T-cell (primary cell): ENCODE measurements around the gene CST7. TPM values are rescaled to one million over a fixed set of nuclear protein-coding genes. Genes with fewer than 3 reads are reported as not detected.
A peak's percentile ranks its signal among the peaks of the same experiment; 100 is the strongest.

Experiments
- ATAC-seq, 4 experiments: fragments of 200-7000 bp in 3 of 4; fragments of 150-1000 bp in 1 of 4; cut with Tn5 transposase; replicated peaks in 1 of 4; 1 replicate in 3 of 4; 2 replicates in 1 of 4; pipeline ENCODE4 v1.10.0; 2021; ENCODE audit warnings: moderate library complexity in 3 of 4, mild to moderate bottlenecking in 2 of 4, moderate number of reproducible peaks in 1 of 4
- CTCF ChIA-PET, 2 donors: fragments of 300-600 bp; sonication (Branson Sonifier 250); formaldehyde crosslinking; loops; one replicate each; lab custom pipeline; 2022; ENCODE audit warnings: antibody characterized with exemption in 2 of 2; lab: Charles Lee
- POLR2A ChIA-PET, 2 donors: fragments of 300-600 bp; sonication (Branson Sonifier 250); formaldehyde crosslinking; loops; one replicate each; lab custom pipeline; 2022; ENCODE audit warnings: antibody characterized with exemption in 2 of 2; lab: Charles Lee
- DNase-seq, 35 experiments: peaks; one replicate each; pipeline versions ENCODE4 v3.0.0 to v3.0.0-alpha.2; 2013 to 2023
- H3K27ac ChIP-seq: one replicate; pipeline ENCODE4 v1.5.1; 2013; ENCODE audit warnings: low read length
- H3K27me3 ChIP-seq, 2 experiments: replicated peaks in 1 of 2; 1 replicate in 1 of 2; 2 replicates in 1 of 2; pipeline versions ENCODE4 v1.6.1 to v1.7.0; 2013; ENCODE audit warnings: low read length in 1 of 2, mixed read lengths in 1 of 2; ENCODE audit not compliant: control insufficient read depth in 2 of 2, insufficient read depth in 2 of 2; ENCODE audit errors: extremely low read depth in 1 of 2
- H3K36me3 ChIP-seq, 2 donors: 1 replicate in 1 of 2; 2 replicates in 1 of 2; pipeline versions ENCODE4 v1.6.1 to v1.7.0; 2013; ENCODE audit warnings: low read length in 1 of 2; ENCODE audit not compliant: control insufficient read depth in 2 of 2, insufficient read depth in 1 of 2; ENCODE audit errors: extremely low read depth in 1 of 2
- H3K4me1 ChIP-seq, 2 experiments: 1 replicate in 1 of 2; 2 replicates in 1 of 2; pipeline versions ENCODE4 v1.6.1 to v1.7.0; 2013; ENCODE audit warnings: low read length in 2 of 2, mixed read lengths in 1 of 2; ENCODE audit not compliant: insufficient read depth in 2 of 2, control insufficient read depth in 1 of 2; ENCODE audit errors: extremely low read depth in 1 of 2
- H3K4me3 ChIP-seq, 2 donors: 1 replicate in 1 of 2; 2 replicates in 1 of 2; pipeline versions ENCODE4 v1.5.1 to v1.7.0; 2013; ENCODE audit warnings: mild to moderate bottlenecking in 2 of 2, low read length in 1 of 2, moderate library complexity in 1 of 2; ENCODE audit not compliant: control insufficient read depth in 1 of 2; ENCODE audit errors: extremely low read depth in 1 of 2
- H3K9me3 ChIP-seq: 2 replicates; pipeline ENCODE4 v1.7.0; 2013
- H3K27ac Mint-ChIP-seq, 2 donors: one replicate each; pipeline ENCODE4 v1.8.0; 2020 to 2021; ENCODE audit warnings: mild to moderate bottlenecking in 2 of 2, mixed read lengths in 2 of 2
- H3K27me3 Mint-ChIP-seq, 2 donors: one replicate each; pipeline ENCODE4 v1.8.0; 2021 to 2022; ENCODE audit warnings: mixed read lengths in 2 of 2
- H3K36me3 Mint-ChIP-seq: one replicate; pipeline ENCODE4 v1.8.0; 2021; ENCODE audit warnings: mixed read lengths
- H3K4me1 Mint-ChIP-seq, 3 donors: one replicate each; pipeline ENCODE4 v1.8.0; 2020 to 2022; ENCODE audit warnings: mixed read lengths in 3 of 3, mild to moderate bottlenecking in 1 of 3
- H3K4me3 Mint-ChIP-seq, 3 donors: one replicate each; pipeline ENCODE4 v1.8.0; 2020 to 2022; ENCODE audit warnings: mild to moderate bottlenecking in 3 of 3, mixed read lengths in 3 of 3, moderate library complexity in 3 of 3
- H3K9me3 Mint-ChIP-seq, 3 donors: one replicate each; pipeline ENCODE4 v1.8.0; 2020 to 2022; ENCODE audit warnings: mixed read lengths in 3 of 3
- WGBS: methylation state at CpG from one replicate; pipeline ENCODE4 v1.1.5; 2013; ENCODE audit warnings: missing lambda C conversion rate; ENCODE audit not compliant: insufficient coverage; 5-methylcytosine and 5-hydroxymethylcytosine counted together
- total RNA-seq, 35 experiments: library from RNA in 6 of 35; stranded (reverse) in 6 of 35; fragments of 120-200 nt in 1 of 35; gene quantifications; one replicate each; pipeline versions ENCODE4 v1.2.1 to v1.2.4 and lab custom pipeline; 2013 to 2026

Gene CST7
- total RNA-seq, 5 donors from 2014 or later (not counting 1 experiment from before 2014, with no cell fraction given), result 22.8 to 92.0 (median 46.2) TPM

- no peaks in the 10 kb centered on the region for H3K27me3 ChIP-seq
- Mint-ChIP-seq H3K27ac (peak overlapping the region in 1 of 2 donors; percentile 17), H3K36me3 (peaks cover 38% of the 10 kb centered on the region), H3K9me3 (no peaks in the 10 kb centered on the region), H3K4me3 (no peak overlapping the region), H3K27me3 (no peaks in the 10 kb centered on the region), H3K4me1 (peaks cover 73 to 90% (median 88%) of the 10 kb centered on the region in 3 donors)
- ChIA-PET POLR2A (interaction anchor here in 1 of 2 donors (1.8 kb wide), 1 partner anchor 33 kb away, joined by 3 read pairs; no protein-coding TSS in a partner anchor), CTCF (no interaction called here)
- H3K27ac ChIP-seq, result no peak overlapping the region
- H3K9me3 ChIP-seq, result no peaks in the 10 kb centered on the region
- H3K4me1 ChIP-seq, result peaks cover 5 to 60% of the 10 kb centered on the region in 2 experiments
- ATAC-seq (no peak), DNase-seq (no peak)
- WGBS, result 100% methylated on average over 1 of the region's 2 CpGs
- H3K36me3 ChIP-seq, result peaks cover 0 to 19% of the 10 kb centered on the region in 2 donors
- no peak overlapping the region for H3K4me3 ChIP-seq
Measured at GRCh38 chr20:24987244-24987643, 38.2 kb downstream of the CST7 start.

- H3K27ac Mint-ChIP-seq, result peak overlapping the region in 1 of 2 donors; percentile 34
- H3K27me3 Mint-ChIP-seq, result no peaks in the 10 kb centered on the region
- peaks cover 5 to 58% of the 10 kb centered on the region in 2 experiments for H3K4me1 ChIP-seq
- CTCF ChIA-PET, result interaction anchor here in 1 of 2 donors (0.6 to 1.0 kb wide), 2 partner anchors 35 to 105 kb away, joined by 3 read pairs; no protein-coding TSS in a partner anchor
- ATAC-seq (no peak), DNase-seq (no peak)
- H3K27me3 ChIP-seq, result no peaks in the 10 kb centered on the region
- no peak overlapping the region for H3K4me3 ChIP-seq
- no peaks in the 10 kb centered on the region for H3K9me3 Mint-ChIP-seq
- 94% methylated on average over 3 of the region's 7 CpGs for WGBS
- H3K36me3 ChIP-seq, result peaks cover 0 to 15% of the 10 kb centered on the region in 2 donors
- peaks cover 30% of the 10 kb centered on the region for H3K36me3 Mint-ChIP-seq
- H3K27ac ChIP-seq, result no peak overlapping the region
- POLR2A ChIA-PET, result interaction anchor here in 1 of 2 donors (1.0 kb wide), 1 partner anchor 34 kb away, joined by 3 read pairs; no protein-coding TSS in a partner anchor
- no peak overlapping the region for H3K4me3 Mint-ChIP-seq
- H3K4me1 Mint-ChIP-seq, result peaks cover 69 to 87% (median 86%) of the 10 kb centered on the region in 3 donors
- H3K9me3 ChIP-seq, result no peaks in the 10 kb centered on the region
Measured at GRCh38 chr20:24987873-24988835, 39.1 kb downstream of the CST7 start.

GRCh38 chr20:24989162-24989561, 40.1 kb downstream of the CST7 start:
- Histone ChIP-seq H3K27me3 (no peaks in the 10 kb centered on the region), H3K4me3 (no peak overlapping the region), H3K27ac (no peak overlapping the region), H3K9me3 (no peaks in the 10 kb centered on the region), H3K4me1 (peaks cover 5 to 62% of the 10 kb centered on the region in 2 experiments), H3K36me3 (peaks cover 0 to 9% of the 10 kb centered on the region in 2 donors)
- Mint-ChIP-seq H3K4me1 (peaks cover 67 to 93% (median 93%) of the 10 kb centered on the region in 3 donors), H3K27me3 (no peaks in the 10 kb centered on the region), H3K27ac (peak overlapping the region; percentile 34 to 53), H3K36me3 (peaks cover 20% of the 10 kb centered on the region), H3K4me3 (no peak overlapping the region), H3K9me3 (no peaks in the 10 kb centered on the region)
- WGBS, result 94% methylated on average over 3 of the region's 3 CpGs
- ChIA-PET CTCF (interaction anchor here in 1 of 2 donors (1.0 kb wide), 1 partner anchor 36 kb away, joined by 3 read pairs; no protein-coding TSS in a partner anchor), POLR2A (no interaction called here)
- no peak for DNase-seq
- no peak for ATAC-seq

- Mint-ChIP-seq H3K27ac (peak overlapping the region; percentile 9 to 96), H3K36me3 (peaks cover 19% of the 10 kb centered on the region), H3K4me1 (peaks cover 58 to 88% (median 88%) of the 10 kb centered on the region in 3 donors), H3K9me3 (no peaks in the 10 kb centered on the region), H3K4me3 (peak overlapping the region; percentile 95 to 99 (median 95)), H3K27me3 (no peaks in the 10 kb centered on the region)
- Histone ChIP-seq H3K27me3 (no peaks in the 10 kb centered on the region), H3K27ac (no peak overlapping the region), H3K36me3 (peaks cover 0 to 7% of the 10 kb centered on the region in 2 donors), H3K4me3 (no peak overlapping the region), H3K9me3 (no peaks in the 10 kb centered on the region), H3K4me1 (peaks cover 5 to 62% of the 10 kb centered on the region in 2 experiments)
- ChIA-PET CTCF (interaction anchor here in 1 of 2 donors (1.2 kb wide), 1 partner anchor 59 kb away, joined by 5 read pairs; no protein-coding TSS in a partner anchor), POLR2A (no interaction called here)
- DNase-seq (peak in 1 of 35 experiments; percentile 22), ATAC-seq (no peak)
- 90% methylated on average over 1 of the region's 2 CpGs for WGBS
Measured at GRCh38 chr20:24990810-24991252, 41.8 kb downstream of the CST7 start.

GRCh38 chr20:24991897-24992486, 42.9 kb downstream of the CST7 start:
- POLR2A ChIA-PET, result interaction anchor here (0.6 to 1.0 kb wide), 3 partner anchors 31 to 1149 kb away, joined by 3 to 5 read pairs (median 3); no protein-coding TSS in a partner anchor
- no peaks in the 10 kb centered on the region for H3K27me3 ChIP-seq
- Mint-ChIP-seq H3K4me1 (peaks cover 50 to 77% (median 76%) of the 10 kb centered on the region in 3 donors), H3K9me3 (no peaks in the 10 kb centered on the region), H3K27me3 (no peaks in the 10 kb centered on the region), H3K27ac (peak overlapping the region; percentile 94 to 96), H3K36me3 (peaks cover 14% of the 10 kb centered on the region), H3K4me3 (peak overlapping the region; percentile 95 to 99 (median 95))
- peak overlapping the region; percentile 72 to 88 for H3K4me3 ChIP-seq
- H3K4me1 ChIP-seq, result peaks cover 5 to 52% of the 10 kb centered on the region in 2 experiments
- peaks cover 0 to 5% of the 10 kb centered on the region in 2 donors for H3K36me3 ChIP-seq
- H3K9me3 ChIP-seq, result no peaks in the 10 kb centered on the region
- CTCF ChIA-PET, result interaction anchor here (3.9 to 5.2 kb wide), 2 partner anchors 71 to 73 kb away, joined by 28 to 35 read pairs; no protein-coding TSS in a partner anchor
- DNase-seq, result peak in 4 of 35 experiments; percentile 4 to 20 (median 8)
- H3K27ac ChIP-seq, result peak overlapping the region; percentile 97
- peak; percentile 2 to 18 (median 18) for ATAC-seq
- WGBS, result under 1% methylated on average over 36 of the region's 36 CpGs
